Smooth muscle cell (in vitro differentiated cells): ENCODE measurements around the gene TUFT1. TPM values are rescaled to one million over a fixed set of nuclear protein-coding genes. Genes with fewer than 3 reads are reported as not detected.

Experiments used
- microRNA counts: library from miRNA; unstranded; fragments of <30 nt; microRNA quantifications from one replicate; lab custom pipeline; 2016
- microRNA-seq: library from miRNA; unstranded; fragments of <30 nt; microRNA quantifications from one replicate; pipeline ENCODE4, GENCODE V29; 2016; ENCODE audit warnings: borderline number of aligned reads
- polyA plus RNA-seq: library from polyadenylated mRNA; unstranded; fragments of >200 nt; fragmentation: Nextera tagmentation; extraction: Ambion mirVana; gene quantifications from 2 replicates; pipeline ENCODE4 v1.2.1, GENCODE V29; 2016
- small RNA-seq: library from RNA; depleted of rRNA; stranded (forward); fragments of <200 nt; gene quantifications from one replicate; pipeline ENCODE3, GENCODE V24; 2014
- total RNA-seq: library from RNA; depleted of rRNA; stranded (reverse); fragments of >200 nt; gene quantifications from 2 replicates; pipeline ENCODE4 v1.2.3, GENCODE V29; 2014

TUFT1 gene
- total and polyA plus RNA-seq, 2 experiments from 2014 or later: 15.1 to 20.0 TPM

MicroRNAs encoded within 50 kb of the gene (microRNA counts, 767-probe panel; counts per million panel counts)
- microRNA hsa-miR-554 (lab: Ali Mortazavi, UCI): 183 counts per million

Small RNA genes lying within 50 kb of the gene (microRNA-seq; reads per million reads assigned to microRNA genes)
- not detected for gene MIR554

Small RNA genes lying within 50 kb of the gene (small RNA-seq; reads per million reads assigned to genes)
- gene MIR554 (0.08 reads per million), gene RF00405 (not detected), gene RNU6-1062P (0.13 reads per million)

Other genes with a start within 250 kb of the TUFT1 start
- gene PI4KB, start 212.9 kb upstream of the TUFT1 start, total RNA-seq: 28.0 and 32.2 TPM in 2 replicates
- gene PI4KB, start 212.9 kb upstream of the TUFT1 start, polyA plus RNA-seq: 46.7 and 58.7 TPM in 2 replicates
- 22.7 and 53.0 TPM in 2 replicates for gene RFX5, start 193.1 kb upstream of the TUFT1 start, total RNA-seq
- 12.4 and 16.3 TPM in 2 replicates for gene RFX5, start 193.1 kb upstream of the TUFT1 start, polyA plus RNA-seq
- gene SELENBP1, start 167.6 kb upstream of the TUFT1 start, total RNA-seq: 22.0 and 26.7 TPM in 2 replicates
- gene SELENBP1, start 167.6 kb upstream of the TUFT1 start, polyA plus RNA-seq: 28.8 and 40.2 TPM in 2 replicates
- gene PSMB4, start 140.7 kb upstream of the TUFT1 start, total RNA-seq: 308 and 316 TPM in 2 replicates
- gene PSMB4, start 140.7 kb upstream of the TUFT1 start, polyA plus RNA-seq: 88.6 and 94.1 TPM in 2 replicates
- gene POGZ, start 80.8 kb upstream of the TUFT1 start, total RNA-seq: 40.9 and 47.0 TPM in 2 replicates
- 20.5 and 24.8 TPM in 2 replicates for gene POGZ, start 80.8 kb upstream of the TUFT1 start, polyA plus RNA-seq
- 0.76 and 17.0 TPM in 2 replicates for gene CGN, start 28.9 kb upstream of the TUFT1 start, total RNA-seq
- gene CGN, start 28.9 kb upstream of the TUFT1 start, polyA plus RNA-seq: 0.70 and 2.5 TPM in 2 replicates
- 20.9 and 22.6 TPM in 2 replicates for gene SNX27, start 71.7 kb downstream of the TUFT1 start, total RNA-seq
- gene SNX27, start 71.7 kb downstream of the TUFT1 start, polyA plus RNA-seq: 11.9 and 12.0 TPM in 2 replicates
- not detected in 2 replicates for gene CELF3, start 176.5 kb downstream of the TUFT1 start, total RNA-seq
- not detected in 2 replicates for gene CELF3, start 176.5 kb downstream of the TUFT1 start, polyA plus RNA-seq
- not detected in 2 replicates for gene RIIAD1, start 181.2 kb downstream of the TUFT1 start, total RNA-seq
- not detected in 2 replicates for gene RIIAD1, start 181.2 kb downstream of the TUFT1 start, polyA plus RNA-seq
- gene MRPL9, start 223.2 kb downstream of the TUFT1 start, total RNA-seq: 83.8 and 151 TPM in 2 replicates
- 109 and 110 TPM in 2 replicates for gene MRPL9, start 223.2 kb downstream of the TUFT1 start, polyA plus RNA-seq